Measurements from ENCODE around the gene SESTD1. TPM values are rescaled to one million over a fixed set of nuclear protein-coding genes. Genes with fewer than 3 reads are reported as not detected.
A peak's percentile ranks its signal among the peaks of the same experiment; 100 is the strongest.

The SESTD1 gene
- polyA plus RNA-seq (ENCODE audit: insufficient read depth in 1 of 5, insufficient read length in 5 of 5, low replicate concordance in 1 of 5): 10 to 100 TPM; 20.6 to 54.4 (median 45.7) TPM
- long read RNA-seq, donor 1, full-length matches to known transcripts: 5 of 5 reads
- long read RNA-seq, donor 1, partial matches to known transcripts: 0 of 5 reads
- long read RNA-seq, donor 1, other reads (novel, unspliced or antisense): 0 of 5 reads
- long read RNA-seq, donor 2, full-length matches to known transcripts: 4 of 4 reads
- long read RNA-seq, donor 2, partial matches to known transcripts: 0 of 4 reads
- long read RNA-seq, donor 2, other reads (novel, unspliced or antisense): 0 of 4 reads
- long read RNA-seq, donor 3, full-length matches to known transcripts: 4 of 4 reads
- long read RNA-seq, donor 3, partial matches to known transcripts: 0 of 4 reads
- long read RNA-seq, donor 3, other reads (novel, unspliced or antisense): 0 of 4 reads
- long read RNA-seq, donor 4, full-length matches to known transcripts: 3 of 3 reads
- long read RNA-seq, donor 4, partial matches to known transcripts: 0 of 3 reads
- long read RNA-seq, donor 4, other reads (novel, unspliced or antisense): 0 of 3 reads
- long read RNA-seq, donor 5, full-length matches to known transcripts: 4 of 4 reads
- long read RNA-seq, donor 5, partial matches to known transcripts: 0 of 4 reads
- long read RNA-seq, donor 5, other reads (novel, unspliced or antisense): 0 of 4 reads
- long read RNA-seq, donor 6, full-length matches to known transcripts: 1 of 1 reads
- long read RNA-seq, donor 6, partial matches to known transcripts: 0 of 1 reads
- long read RNA-seq, donor 6, other reads (novel, unspliced or antisense): 0 of 1 reads
- long read RNA-seq, donor 7, full-length matches to known transcripts: 3 of 3 reads
- long read RNA-seq, donor 7, partial matches to known transcripts: 0 of 3 reads
- long read RNA-seq, donor 7, other reads (novel, unspliced or antisense): 0 of 3 reads
- long read RNA-seq, donor 8: 0 reads

- DNase-seq: peak; percentile 67 to 69
Observed at GRCh38 chr2:179264368-179265081, at the start of gene SESTD1. Gene SESTD1 (minus strand): TSS chr2:179264832. CDS start chr2:179191841, 72,991 bp downstream.

- DNase-seq: no peak
Observed at GRCh38 chr2:179313057-179313456, 48.4 kb upstream of the SESTD1 start.

GRCh38 chr2:179311101-179311500, 46.5 kb upstream of the SESTD1 start:
- peak; percentile 45 to 72 for DNase-seq

GRCh38 chr2:179307616-179308371, 43.2 kb upstream of the SESTD1 start:
- no peak for DNase-seq

GRCh38 chr2:179305125-179305524, 40.5 kb upstream of the SESTD1 start:
- DNase-seq: no peak

- DNase-seq: no peak
Observed at GRCh38 chr2:179304424-179304823, 39.8 kb upstream of the SESTD1 start.

GRCh38 chr2:179302764-179303571, 38.3 kb upstream of the SESTD1 start:
- DNase-seq: no peak

GRCh38 chr2:179302149-179302548, 37.5 kb upstream of the SESTD1 start:
- DNase-seq: no peak

GRCh38 chr2:179298666-179299065, 34.0 kb upstream of the SESTD1 start:
- DNase-seq: no peak

GRCh38 chr2:179297927-179298326, 33.3 kb upstream of the SESTD1 start:
- DNase-seq: no peak

GRCh38 chr2:179290329-179290728, 25.7 kb upstream of the SESTD1 start:
- no peak for DNase-seq

- DNase-seq: no peak
Observed at GRCh38 chr2:179285060-179285459, 20.4 kb upstream of the SESTD1 start.

GRCh38 chr2:179277429-179278196, 13.0 kb upstream of the SESTD1 start:
- no peak for DNase-seq

GRCh38 chr2:179275253-179276012, 10.8 kb upstream of the SESTD1 start:
- DNase-seq: no peak

- no peak for DNase-seq
Observed at GRCh38 chr2:179274749-179275148, 10.1 kb upstream of the SESTD1 start.

GRCh38 chr2:179273461-179273962, 8.9 kb upstream of the SESTD1 start:
- DNase-seq: no peak

- peak in 1 of 2 donors; percentile 20 for DNase-seq
Observed at GRCh38 chr2:179272406-179273192, 8.0 kb upstream of the SESTD1 start.
